GM19397 (cell line): Measurements from ENCODE around the gene SH3YL1.
A peak's percentile ranks its signal among the peaks of the same experiment; 100 is the strongest.

Experiments
- ATAC-seq: cut with Tn5 transposase; IDR thresholded peaks from one replicate; pipeline ENCODE4 v1.9.1; 2021; ENCODE audit warnings: mild to moderate bottlenecking, moderate library complexity; ENCODE audit not compliant: unreplicated experiment

The SH3YL1 gene

GRCh38 chr2:263774-264492 lies at the start of gene SH3YL1:
Gene SH3YL1, minus strand, starts transcription at chr2:264032. Its CDS starts 48 bp downstream, at chr2:263984.
- peak; percentile 23 for ATAC-seq

- no peak for ATAC-seq
Measured at GRCh38 chr2:310994-311393, 47.2 kb upstream of the SH3YL1 start.

GRCh38 chr2:309954-310510 lies 46.2 kb upstream of the SH3YL1 start:
- no peak for ATAC-seq

GRCh38 chr2:309148-309953 lies 45.5 kb upstream of the SH3YL1 start:
- ATAC-seq = no peak

GRCh38 chr2:305366-305765 lies 41.5 kb upstream of the SH3YL1 start:
- no peak for ATAC-seq

GRCh38 chr2:296354-296753 lies 32.5 kb upstream of the SH3YL1 start:
- no peak for ATAC-seq

GRCh38 chr2:295090-295489 lies 31.3 kb upstream of the SH3YL1 start:
- ATAC-seq = no peak

- no peak for ATAC-seq
Measured at GRCh38 chr2:290090-290722, 26.4 kb upstream of the SH3YL1 start.

GRCh38 chr2:289362-290089 lies 25.7 kb upstream of the SH3YL1 start:
- ATAC-seq = no peak

GRCh38 chr2:288758-289361 lies 25.0 kb upstream of the SH3YL1 start:
- ATAC-seq = no peak

GRCh38 chr2:287911-288757 lies 24.3 kb upstream of the SH3YL1 start, which contains the start of gene ALKAL2:
Gene ALKAL2, minus strand, starts transcription at chr2:288091. Its CDS starts 256 bp downstream, at chr2:287835.
- ATAC-seq = no peak

GRCh38 chr2:287471-287885 lies 23.6 kb upstream of the SH3YL1 start:
- ATAC-seq = no peak

GRCh38 chr2:286774-287392 lies 23.1 kb upstream of the SH3YL1 start:
- no peak for ATAC-seq

GRCh38 chr2:286035-286434 lies 22.2 kb upstream of the SH3YL1 start:
- no peak for ATAC-seq

GRCh38 chr2:285531-285930 lies 21.7 kb upstream of the SH3YL1 start:
- ATAC-seq = no peak

GRCh38 chr2:284896-285492 lies 21.2 kb upstream of the SH3YL1 start:
- no peak for ATAC-seq

GRCh38 chr2:283996-284794 lies 20.4 kb upstream of the SH3YL1 start:
- no peak for ATAC-seq
